Suppressor macrophage (primary cell): Measurements from ENCODE around the gene ZNF483.
"Not testable (repeated sequence)": the region's sequence is repeated elsewhere in the genome, so short reads cannot be mapped to it uniquely, and the experiment has no call there.

Experiments used
- DNase-seq, 4 experiments: peaks; one replicate each; pipeline ENCODE4 v3.0.0-alpha.2; 2020 to 2022

ZNF483 gene

GRCh38 chr9:111542497-111543254 is 17.7 kb downstream of the ZNF483 start:
- DNase-seq = no peak

DNA sequence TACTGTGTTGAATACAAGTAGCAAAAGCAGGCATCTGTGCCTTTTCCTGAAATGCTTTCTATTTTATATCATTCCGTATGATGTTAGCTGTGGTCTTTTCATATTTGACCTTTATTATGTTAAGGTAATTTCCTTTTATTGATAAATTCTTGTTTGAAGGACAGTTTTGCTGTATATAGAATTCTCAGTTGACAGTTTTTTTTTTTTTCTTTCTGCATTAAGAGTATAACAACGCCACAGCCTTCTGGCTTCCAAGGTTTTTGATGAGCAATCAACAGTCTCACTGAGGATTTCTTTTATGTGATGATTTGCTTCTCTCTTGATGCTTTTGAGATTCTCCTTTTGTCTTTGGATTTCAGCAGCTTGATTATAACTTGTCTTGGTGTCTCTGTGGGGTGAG is 23.6 kb downstream of the ZNF483 start:
- DNase-seq = no peak

DNA sequence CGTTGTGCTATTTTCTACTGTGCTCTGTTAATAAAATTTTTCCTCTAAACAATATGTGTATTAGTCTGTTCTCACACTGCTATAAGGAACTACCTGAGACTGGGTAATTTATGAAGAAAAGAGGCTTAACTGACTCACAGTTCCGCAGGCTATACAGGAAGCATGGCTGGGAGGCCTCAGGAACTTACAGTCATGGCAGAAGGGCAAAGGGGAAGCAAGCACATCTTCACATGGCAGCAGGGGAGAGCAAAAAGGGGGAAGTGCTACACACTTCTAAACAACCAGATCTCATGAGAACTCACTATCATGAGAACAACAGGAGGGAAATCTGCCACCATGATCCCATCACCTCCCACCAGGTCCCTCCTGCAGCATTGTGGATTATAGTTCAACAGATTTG is 30.4 kb downstream of the ZNF483 start:
- DNase-seq = not testable (repeated sequence)

- DNase-seq = no peak
Measured at GRCh38 chr9:111559000-111559610, 34.1 kb downstream of the ZNF483 start.

DNA sequence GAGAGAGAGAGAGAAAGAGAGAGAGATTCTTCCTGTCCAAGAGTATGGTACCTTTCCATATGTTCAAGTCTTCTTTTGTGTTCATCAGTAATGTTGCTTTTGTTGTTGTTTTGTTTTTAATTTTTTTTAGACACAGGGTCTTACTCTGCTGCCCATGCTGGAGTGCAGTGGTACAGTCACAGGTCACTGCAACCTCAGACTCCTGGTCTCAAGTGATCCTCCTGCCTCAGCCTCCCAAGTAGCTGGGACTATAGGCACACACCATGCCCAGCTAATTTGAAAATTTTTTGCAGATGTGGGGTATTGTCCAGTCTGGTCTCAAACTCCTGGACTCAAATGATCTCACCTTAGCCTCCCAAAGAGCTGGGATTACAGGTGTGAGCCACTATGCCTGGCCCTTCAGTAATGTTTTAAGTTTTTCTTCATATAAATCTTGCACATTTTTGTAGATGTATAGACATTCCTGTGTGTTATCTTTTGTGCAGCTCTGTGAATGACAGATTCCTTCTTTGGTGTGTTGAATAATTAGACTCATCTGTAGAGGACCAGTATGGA is 36.3 kb downstream of the ZNF483 start:
- DNase-seq = no peak

- DNase-seq = no peak
Measured at GRCh38 chr9:111566234-111566633, 41.3 kb downstream of the ZNF483 start.

- not testable (repeated sequence) for DNase-seq
Measured at GRCh38 chr9:111568127-111568526, 43.1 kb downstream of the ZNF483 start.

- DNase-seq = no peak
Measured at GRCh38 chr9:111572950-111573604, 48.1 kb downstream of the ZNF483 start.

DNA sequence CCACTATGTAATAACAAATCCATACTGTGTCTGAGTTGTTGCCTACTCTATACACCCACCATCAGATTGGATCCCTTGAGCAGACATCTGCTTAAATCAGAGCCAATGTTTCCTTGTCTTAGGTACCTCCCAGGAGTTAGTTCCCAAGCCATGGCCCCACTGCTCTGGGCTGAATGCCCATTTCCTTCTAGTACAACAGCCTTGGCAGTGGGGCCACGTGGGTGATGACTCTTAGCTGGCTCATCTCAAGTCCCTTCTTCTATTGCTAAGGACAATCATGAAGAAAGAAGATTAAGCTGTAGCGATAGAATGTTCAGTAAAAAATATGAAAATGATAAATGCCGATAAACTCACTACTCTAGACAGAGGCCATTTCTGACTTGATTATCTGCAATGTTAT is 57.9 kb downstream of the ZNF483 start:
- DNase-seq = no peak

DNA sequence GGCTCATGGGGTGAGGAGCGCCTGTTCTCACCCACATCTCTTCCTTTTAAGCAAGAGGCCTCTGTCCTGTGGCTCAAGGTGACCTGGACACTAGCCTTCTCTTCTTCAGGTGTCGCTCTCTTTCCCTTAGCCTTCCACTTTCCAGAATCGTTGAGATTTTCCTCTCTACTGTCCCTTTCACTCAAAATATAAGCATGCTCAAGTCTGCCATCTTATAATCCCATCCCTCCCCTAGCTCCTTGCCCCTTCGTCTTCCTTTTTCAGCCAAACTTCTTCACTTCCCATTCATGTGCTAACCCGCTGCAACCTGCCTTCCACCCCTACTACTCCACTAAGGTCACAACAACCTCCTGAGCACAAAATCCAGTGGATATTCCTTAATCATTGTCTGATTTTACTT is 61.4 kb downstream of the ZNF483 start:
- DNase-seq = no peak

DNA sequence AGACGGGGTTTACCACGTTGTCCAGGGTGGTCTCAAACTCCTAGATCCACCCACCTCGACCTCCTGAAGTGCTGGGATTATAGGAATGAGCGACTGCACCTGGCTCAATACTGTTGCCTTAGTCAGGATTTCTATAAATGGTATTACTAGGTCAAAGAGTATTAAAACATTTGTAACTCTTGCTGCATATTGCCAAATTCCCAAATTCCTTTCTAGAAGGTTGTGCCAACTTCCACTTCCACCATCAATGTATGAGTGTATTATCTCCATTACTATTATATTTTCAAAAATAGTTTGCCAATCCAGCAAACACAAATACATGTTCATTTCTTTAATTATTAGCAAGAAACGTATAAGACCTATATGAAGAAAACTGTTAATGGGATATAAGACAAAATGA is 63.9 kb downstream of the ZNF483 start:
- no peak for DNase-seq

DNA sequence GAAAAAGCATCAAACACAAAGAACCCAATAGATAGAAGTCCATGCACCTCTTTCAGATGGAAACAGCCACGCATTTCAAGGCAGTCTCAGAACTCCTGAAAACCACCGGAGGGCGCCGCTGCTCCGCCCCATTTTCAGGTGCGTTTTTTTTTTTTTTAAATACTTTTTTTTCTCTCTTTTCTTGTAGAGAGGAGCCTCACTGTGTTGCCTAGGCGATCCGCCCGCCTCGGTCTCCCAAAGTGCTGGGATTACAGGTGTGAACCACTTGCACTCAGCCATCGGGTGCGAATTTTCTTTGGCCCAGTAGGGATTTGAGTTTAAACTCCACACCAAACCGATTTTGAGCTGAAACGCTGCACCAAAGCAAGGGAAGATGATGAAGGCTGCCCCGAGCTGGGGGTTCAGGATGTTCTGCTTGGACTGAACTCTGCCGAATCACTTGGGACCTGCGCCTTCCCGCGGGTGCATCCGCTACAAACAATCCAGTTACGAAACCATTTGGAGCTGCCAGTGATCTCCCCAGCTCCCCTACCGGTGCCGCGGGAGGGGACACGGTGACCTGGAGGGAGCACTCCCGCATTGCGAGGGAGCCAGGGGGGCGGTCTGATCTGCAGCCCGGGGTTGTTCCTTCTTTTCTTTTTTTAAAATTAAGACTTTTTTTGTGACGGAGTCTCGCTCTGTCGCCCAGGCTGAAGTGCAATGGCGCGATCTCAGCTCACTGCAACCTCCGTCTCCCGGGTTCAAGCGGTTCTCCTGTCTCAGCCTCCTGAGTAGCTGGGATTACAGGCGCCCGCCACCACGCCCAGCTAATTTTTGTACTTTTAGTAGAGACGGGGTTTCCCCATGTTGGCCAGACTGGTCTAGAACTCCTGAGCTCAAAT is 73.1 kb downstream of the ZNF483 start:
- DNase-seq = peak; percentile 42 to 72 (median 59)

DNA sequence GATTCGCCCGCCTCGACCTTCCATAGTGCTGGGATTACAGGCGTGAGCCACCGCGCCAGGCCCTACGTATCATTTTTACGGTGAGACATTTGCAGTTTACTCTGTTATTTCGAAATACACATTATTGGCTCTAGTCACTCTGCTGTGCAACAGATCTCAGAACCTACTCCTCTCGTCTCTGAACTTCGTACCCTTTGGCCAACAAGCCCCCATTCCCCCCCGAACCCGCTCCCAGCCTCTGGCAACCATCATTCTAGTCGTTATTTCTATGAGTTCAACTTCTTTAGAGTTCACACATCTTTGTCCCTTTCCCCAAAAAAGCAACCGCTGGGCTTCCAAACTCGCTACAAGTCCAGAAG is 73.7 kb downstream of the ZNF483 start:
- peak; percentile 6 to 31 (median 26) for DNase-seq

GRCh38 chr9:111599092-111599954 is 74.3 kb downstream of the ZNF483 start, which contains the start of gene PTGR1:
PTGR1 (minus strand) TSS chr9:111599647; CDS start chr9:111597422, 2,225 bp downstream.
- peak; percentile 88 to 95 (median 94) for DNase-seq

- DNase-seq = no peak
Measured at GRCh38 chr9:111599955-111600343, 75.0 kb downstream of the ZNF483 start.

DNA sequence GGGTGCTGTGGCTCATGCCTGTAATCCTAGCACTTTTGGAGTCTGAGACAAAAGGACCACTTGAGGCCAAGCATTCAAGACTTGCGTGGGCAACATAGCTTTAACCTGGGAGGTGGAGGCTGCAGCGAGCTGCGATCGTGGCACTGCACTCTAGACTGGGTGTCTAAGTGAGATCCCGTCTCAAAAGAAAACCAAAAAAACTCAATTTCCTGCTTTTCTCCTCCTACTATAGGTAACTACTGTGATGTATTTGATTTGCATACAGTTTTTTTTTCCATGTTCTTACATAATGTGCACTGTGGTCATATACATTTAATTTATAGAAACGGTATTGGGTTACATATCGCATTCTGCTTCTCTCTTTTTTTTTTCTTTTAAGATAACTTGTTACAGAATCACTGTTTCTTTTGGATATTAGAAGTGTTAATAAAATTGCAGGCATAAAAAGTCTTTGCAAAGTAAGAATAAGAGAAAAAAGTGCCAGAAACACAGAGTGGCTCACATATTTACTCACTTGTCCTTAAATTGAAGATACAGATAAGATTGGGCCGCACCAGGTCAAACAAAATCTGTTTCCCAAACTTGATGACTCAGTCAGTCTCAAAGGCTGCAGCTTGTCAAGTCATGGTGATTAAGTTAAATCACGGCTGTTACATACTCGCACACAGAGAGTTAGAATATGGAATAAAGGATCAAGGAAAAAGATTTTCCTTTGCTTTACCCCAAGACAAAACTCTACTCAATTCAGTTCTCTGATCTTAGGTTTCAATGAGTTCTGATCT is 76.4 kb downstream of the ZNF483 start:
- DNase-seq = peak; percentile 5 to 38 (median 23)

GRCh38 chr9:111603041-111603440 is 78.1 kb downstream of the ZNF483 start:
- no peak for DNase-seq

GRCh38 chr9:111604054-111604615 is 79.2 kb downstream of the ZNF483 start:
- DNase-seq = no peak

- no peak for DNase-seq
Measured at GRCh38 chr9:111605041-111605559, 80.1 kb downstream of the ZNF483 start.

- peak in 3 of 4 experiments; percentile 8 to 43 (median 15) for DNase-seq
Measured at GRCh38 chr9:111610149-111610548, 85.2 kb downstream of the ZNF483 start.
